GM12872 (cell line): Measurements from ENCODE around the gene TNFAIP8L2.

ENCODE experiments used
- TF ChIP-seq, protein P1 (sequence below): IDR thresholded peaks from 3 replicates; pipeline ENCODE4 v1.5.1; 2011; ENCODE audit warnings: low read depth, mild to moderate bottlenecking, low read length, moderate library complexity; ENCODE audit not compliant: insufficient read depth

Gene TNFAIP8L2

DNA sequence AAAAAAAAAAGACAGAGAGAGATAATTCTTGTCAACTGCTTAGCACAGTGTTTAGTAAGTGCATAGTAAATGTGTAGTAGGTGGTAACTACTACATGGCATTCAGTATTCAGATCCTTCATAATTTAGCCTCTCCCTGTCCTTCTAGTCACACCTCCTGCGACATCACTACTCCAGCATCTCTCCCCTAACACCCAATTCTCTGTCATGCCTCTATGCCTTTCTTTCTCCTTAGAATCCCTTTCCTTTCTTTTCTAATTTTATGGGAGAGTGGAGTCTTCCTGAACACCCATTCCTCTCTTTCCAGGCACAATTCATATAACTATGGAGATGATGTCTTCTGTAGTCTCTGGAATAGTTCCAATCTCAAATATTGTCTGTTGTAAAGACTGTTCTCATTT is 37.4 kb downstream of the TNFAIP8L2 start:
- TF ChIP-seq, protein P1, sequence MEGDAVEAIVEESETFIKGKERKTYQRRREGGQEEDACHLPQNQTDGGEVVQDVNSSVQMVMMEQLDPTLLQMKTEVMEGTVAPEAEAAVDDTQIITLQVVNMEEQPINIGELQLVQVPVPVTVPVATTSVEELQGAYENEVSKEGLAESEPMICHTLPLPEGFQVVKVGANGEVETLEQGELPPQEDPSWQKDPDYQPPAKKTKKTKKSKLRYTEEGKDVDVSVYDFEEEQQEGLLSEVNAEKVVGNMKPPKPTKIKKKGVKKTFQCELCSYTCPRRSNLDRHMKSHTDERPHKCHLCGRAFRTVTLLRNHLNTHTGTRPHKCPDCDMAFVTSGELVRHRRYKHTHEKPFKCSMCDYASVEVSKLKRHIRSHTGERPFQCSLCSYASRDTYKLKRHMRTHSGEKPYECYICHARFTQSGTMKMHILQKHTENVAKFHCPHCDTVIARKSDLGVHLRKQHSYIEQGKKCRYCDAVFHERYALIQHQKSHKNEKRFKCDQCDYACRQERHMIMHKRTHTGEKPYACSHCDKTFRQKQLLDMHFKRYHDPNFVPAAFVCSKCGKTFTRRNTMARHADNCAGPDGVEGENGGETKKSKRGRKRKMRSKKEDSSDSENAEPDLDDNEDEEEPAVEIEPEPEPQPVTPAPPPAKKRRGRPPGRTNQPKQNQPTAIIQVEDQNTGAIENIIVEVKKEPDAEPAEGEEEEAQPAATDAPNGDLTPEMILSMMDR = no peak

DNA sequence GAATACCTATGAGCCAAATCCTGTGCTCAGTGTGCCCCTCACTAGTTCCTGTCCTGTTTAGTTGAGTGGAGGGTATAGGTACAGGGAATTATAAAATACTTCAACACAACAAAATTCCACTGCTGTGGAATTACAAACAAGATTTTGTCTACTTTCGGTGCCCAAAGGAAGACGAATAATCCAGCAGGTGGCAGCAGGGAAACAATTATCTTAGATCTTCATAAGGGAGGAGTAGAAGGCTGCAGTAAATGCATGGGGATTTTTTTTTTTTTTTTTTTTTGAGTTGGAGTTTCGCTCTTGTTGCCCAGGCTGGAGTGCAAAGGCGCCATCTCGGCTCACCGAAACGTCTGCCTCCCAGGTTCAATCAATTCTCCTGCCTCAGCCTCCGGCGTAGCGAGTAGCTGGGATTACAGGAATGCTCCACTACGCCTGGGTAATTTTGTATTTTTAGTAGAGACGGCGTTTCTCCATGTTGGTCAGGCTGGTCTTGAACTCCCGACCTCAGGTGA is 39.9 kb downstream of the TNFAIP8L2 start:
- TF ChIP-seq, protein P1 = peak; percentile 47; the same call in 2 of the 3 replicates

DNA sequence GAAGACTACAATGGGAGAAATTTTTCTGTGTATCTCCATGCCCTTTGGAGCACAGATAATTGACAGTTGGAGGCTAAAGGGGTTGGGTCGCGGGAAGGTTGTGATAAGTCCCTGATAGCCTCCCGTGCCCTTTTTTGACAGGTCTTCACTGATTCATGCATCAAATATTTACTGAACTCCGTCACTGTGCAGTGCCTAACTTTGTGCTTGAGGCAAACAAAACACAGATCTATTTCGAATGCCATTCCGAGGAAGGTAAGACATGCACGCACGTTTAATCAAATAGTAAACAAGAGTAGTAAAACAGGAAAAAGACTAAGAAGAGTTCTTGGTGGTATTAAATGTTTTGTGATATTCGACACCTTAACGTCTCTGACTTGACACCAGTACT is 41.4 kb downstream of the TNFAIP8L2 start:
- TF ChIP-seq, protein P1 = no peak

DNA sequence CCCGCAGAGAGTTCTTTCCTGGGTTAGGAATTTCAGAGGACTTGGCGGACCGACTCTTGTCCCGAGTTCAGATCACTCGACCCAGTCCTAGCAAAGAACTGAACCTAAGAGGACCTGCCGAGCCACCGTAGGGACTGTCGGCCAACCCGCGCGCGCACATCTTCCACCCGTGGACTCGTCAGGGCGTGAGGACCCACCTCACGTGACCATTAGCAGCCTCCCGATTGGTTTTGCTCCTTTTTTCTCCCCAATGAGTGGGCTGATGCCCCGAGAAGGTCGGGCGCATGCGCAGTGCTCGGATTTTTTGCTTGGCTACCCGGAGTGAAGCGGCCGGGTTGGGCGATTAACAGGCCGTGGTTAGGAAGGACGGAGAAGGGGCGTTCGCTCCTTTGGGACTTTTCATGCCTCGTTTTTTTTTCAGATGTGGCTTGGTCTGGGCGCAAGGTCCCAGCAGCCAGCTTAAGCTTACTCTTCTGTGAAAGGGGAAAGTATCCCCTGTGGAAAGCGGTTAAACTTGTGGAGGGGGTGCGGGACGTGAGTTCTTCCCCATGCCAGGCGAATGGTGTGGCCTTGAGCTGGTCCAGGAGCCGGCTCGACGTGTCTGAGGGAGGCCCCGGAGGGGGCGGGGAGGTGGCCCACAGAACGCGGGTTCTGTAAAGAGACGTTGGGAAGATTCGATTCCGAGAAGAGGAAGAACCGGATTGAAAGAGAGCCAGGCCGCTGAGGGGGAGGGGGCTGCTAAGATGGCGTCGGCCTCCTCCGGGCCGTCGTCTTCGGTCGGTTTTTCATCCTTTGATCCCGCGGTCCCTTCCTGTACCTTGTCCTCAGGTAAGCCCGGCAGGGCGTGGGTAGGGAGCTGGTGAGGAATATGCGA is 42.0 kb downstream of the TNFAIP8L2 start, which contains the start of gene PIP5K1A:
Gene PIP5K1A, plus strand, starts transcription at position 299 of the 874 bp plus-strand sequence. Its CDS starts 445 bp downstream, at position 744.
- TF ChIP-seq, protein P1 = no peak

DNA sequence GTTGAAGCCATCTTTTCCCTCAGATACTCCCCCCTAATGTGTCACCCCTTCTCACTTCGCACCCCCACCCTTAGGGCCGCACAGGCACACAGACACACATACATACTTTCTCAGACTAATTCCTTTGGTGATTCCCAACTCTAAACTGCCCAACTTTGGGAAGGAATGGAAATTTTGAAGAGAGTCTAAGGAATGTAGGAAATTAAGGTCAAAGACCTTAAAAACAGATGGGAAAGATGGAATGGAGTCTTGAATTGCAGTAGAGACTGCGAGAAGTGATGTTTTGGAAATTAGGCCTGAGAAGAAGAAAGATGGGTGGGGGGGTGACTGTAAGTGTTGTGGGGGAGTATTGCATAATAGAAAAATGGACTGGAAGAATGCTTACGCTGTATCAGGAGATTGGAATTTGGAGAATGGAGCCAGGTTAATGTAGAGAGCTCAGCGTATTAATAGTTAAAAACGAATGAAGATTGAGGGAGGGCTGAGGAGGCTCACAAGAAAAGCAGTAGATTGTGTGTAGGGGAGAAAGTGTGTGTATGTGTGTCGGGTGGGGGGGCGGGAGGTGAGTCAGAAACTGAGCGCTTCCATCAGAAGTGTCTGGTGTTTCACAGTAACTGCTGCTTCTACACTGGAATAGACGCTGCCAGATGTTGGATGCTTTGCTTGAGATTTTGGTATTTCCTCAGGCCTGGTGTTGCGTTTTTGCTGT is 43.6 kb downstream of the TNFAIP8L2 start:
- TF ChIP-seq, protein P1 = no peak
